Retina (tissue), 1 donor: Measurements from ENCODE around the gene VGF.

Experiments
- DNase-seq: peaks from one replicate; pipeline ENCODE4 v3.0.0-alpha.2; 2016

VGF gene

DNA sequence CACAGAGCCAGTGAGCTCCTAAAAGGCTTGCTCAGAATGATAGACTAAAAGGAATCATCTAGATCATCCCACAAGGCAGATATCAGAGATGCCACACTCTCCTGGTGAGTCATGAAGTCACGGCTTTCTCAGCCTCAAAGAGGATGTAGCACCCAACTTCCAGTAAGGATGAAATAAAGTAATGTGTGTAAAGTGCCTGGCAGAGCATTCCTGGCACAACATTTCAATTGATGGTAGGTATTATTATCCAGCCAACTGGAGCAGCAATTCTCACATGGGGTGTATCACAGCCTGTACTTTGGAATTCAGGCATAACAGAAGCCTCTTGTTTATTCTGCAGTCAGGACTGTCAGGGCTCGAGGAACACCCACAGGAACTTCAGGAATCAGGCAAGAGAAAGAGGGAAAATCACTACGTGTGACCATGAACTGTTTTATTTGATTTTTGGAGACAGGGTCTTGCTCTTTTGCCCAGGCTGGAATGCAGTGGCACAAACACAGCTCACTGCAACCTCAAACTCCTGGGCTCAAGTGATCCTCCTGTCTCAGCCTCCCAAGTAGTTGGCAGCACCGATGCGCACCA is 20.0 kb upstream of the VGF start:
- DNase-seq: no peak

DNA sequence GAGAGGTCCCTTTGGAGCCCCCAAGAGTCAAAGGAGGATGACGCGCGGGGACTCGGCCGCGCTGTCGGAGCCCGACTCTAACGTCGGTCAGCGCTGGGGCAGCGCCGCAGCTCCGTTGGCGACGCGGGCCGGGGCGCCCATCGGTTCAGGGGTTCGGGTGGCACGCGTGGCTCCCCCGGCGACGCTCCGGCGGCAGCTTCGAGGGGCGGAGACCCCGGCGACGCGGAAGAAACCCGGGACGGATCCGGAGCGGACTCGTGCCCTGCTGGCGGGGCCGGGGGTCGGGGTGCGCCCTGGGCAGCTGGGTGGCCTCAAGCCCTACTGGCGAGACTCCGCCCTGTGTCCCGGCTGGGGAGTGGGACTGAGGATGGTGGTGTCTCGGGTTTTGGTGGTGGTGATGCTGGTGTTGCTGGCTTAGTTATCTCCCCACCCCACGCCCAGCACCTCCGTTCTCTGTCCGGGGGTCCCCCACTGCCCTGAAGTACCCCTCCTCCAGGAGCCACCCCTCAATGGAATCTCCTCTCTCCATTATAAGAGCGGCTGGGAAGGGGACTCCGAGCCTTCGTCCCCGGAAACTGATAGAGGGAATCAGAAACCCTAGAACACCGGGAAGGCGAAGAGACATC is 14.9 kb upstream of the VGF start, which contains the start of gene NAT16:
TSS of gene NAT16 (minus strand) at position 164 of the 626 bp plus-strand sequence. CDS start 5,486 bp downstream, outside the sequence.
- peak; percentile 66 for DNase-seq

GRCh38 chr7:101179713-101180112 is 14.3 kb upstream of the VGF start:
- DNase-seq: no peak

DNA sequence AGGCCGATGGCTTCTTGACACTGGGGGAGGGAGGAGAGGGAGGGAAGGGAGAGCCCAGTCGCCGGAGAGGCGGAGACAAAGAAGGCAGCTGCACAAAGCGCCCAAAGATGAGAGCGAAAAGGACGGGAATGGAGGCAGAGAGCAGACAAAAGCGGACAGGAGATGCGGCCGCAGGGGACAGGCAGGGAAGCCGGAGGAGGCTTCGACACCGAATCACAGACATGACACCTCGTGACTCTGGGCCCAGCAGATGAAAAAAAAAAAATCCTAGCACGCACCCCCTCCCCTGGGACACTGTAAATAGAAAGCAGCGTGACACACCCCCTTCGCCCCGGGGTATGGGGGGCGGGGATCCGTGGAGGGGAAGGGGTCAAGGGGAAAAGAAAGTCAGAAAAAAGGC is 13.7 kb upstream of the VGF start:
- DNase-seq: peak; percentile 59

GRCh38 chr7:101177644-101178043 is 12.3 kb upstream of the VGF start:
- DNase-seq: no peak

DNA sequence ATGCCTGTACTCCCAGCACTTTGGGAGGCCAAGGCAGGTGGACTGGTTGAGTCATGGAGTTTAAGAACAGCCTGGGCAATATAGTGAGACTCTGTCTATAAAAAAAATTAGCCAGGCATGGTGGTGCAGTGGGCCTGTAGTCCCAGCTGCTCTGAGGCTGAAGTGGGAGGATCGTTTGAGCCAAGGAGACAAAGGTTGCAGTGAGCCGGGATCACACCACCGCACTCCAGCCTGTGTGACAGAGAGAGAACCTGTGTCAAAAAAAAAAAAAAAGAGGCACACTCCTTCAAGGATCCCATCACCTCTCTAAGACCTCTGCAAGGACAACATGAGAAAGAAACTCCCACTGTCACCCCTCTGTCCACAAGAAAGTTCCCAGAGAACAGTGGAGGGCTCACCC is 10.3 kb upstream of the VGF start:
- no peak for DNase-seq

DNA sequence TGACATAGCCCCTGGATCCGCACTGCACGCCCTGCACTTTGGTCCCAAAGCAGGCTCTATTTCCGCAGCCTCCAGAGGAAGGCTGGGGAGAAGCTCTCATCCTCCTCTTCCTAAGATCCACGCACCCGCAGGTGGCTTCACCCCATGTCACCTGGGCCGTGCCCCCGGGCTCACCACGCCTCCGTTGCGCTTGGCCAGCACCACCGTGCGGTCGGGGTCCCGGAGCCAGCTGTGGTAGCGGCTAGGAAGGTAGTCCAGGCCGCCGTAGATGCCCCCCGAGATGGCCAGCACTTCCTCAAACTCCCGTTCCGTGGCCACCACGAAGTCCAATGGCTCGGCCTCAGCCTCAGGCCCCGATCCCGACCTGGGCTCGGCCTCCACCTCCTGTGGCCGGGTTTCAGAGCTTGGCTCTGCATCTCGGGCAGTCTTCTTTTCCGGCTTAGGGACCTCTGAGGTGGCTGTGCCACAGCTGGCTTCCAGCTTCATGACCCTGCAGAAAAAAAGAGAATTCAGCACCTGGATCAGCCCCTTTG is 9.0 kb upstream of the VGF start:
- no peak for DNase-seq

GRCh38 chr7:101173752-101174244 is 8.4 kb upstream of the VGF start:
- DNase-seq: peak; percentile 44

DNA sequence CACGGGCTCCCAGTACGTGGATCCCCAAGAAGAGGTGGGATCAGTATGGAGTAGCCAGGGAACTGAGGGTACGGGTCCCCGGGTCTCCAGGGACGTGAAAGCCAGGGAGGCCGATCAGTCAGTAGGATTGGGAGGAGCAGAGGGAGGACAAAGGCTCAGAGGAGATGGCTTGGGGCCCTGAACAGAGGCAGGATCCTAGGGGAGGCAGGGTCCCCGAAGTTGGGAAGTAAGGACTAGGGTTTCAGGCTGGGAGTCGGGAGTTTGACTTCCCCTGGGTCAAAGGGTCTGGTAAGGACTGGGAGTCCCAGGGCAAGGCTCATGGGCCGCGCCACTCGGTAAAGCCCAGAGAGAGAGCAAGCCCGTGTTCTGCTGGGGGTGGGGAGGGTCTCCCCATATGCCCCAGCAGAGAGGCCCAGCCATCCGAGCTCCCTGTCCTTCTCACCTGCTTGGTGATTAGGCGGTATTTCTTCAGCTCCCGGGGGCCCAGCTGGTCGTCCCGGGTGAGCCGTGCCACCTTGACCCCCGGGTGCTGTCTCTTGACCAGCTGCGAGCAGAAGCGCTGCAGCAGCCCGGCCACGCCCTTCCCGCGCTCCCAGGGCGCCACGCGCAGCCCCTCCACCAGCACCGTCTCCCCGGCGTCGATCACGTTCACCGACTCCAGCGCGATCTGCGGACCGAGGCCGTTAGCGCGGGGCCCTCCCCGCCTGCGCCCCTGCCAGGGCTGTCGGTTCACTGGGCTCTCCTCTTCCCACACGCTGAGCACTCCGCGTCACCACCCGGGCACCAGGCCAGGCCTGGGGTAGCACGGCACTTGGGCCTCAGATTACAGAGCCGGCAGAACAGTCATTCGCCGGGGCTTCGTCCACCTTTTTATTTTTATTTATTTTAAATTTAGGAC is 7.7 kb upstream of the VGF start:
- DNase-seq: peak; percentile 48

GRCh38 chr7:101172005-101172853 is 6.9 kb upstream of the VGF start:
- DNase-seq: peak; percentile 59

- no peak for DNase-seq
These were observed 6.1 kb upstream of the VGF start for GRCh38 chr7:101171442-101171837.

DNA sequence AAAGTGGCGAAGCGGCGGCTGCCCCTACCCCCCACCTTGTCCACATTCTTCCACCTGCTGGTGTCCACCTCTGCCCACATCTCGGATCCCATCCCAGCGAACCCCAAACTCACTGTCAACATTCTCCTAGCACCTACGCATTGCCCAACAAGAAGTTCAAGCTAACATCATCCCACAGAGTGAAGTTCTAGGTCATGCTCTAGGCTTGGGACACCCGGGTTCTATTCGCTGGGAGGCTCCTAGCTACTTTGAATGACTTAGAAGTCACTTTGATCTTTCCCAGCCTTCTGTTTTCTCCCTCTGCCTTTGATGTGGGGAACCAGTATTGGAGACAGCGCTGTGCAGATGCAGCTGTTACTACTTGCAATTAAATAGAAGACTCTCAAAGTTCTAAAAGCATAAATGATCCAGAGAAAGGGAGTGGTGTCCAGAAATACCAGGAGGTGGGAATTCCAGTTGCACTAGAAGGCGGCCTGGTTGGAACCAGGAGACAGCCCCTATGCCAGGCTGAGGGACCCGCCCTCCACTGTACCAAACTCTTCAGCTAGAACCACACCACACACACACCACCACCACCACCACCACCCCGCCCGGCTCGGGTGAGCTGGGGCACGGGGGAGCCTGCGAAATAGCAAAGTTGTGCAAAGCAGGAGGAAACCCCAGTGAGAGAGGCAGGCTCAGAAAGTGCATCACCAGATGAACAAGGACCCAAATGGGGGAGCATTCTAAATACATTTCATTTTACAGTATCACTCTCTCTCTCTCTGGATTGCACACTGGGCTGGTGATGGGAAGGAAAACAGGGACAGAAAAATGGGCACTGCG is 5.5 kb upstream of the VGF start:
- no peak for DNase-seq

- peak; percentile 89 for DNase-seq
These were observed 4.6 kb upstream of the VGF start for GRCh38 chr7:101169838-101170551.

DNA sequence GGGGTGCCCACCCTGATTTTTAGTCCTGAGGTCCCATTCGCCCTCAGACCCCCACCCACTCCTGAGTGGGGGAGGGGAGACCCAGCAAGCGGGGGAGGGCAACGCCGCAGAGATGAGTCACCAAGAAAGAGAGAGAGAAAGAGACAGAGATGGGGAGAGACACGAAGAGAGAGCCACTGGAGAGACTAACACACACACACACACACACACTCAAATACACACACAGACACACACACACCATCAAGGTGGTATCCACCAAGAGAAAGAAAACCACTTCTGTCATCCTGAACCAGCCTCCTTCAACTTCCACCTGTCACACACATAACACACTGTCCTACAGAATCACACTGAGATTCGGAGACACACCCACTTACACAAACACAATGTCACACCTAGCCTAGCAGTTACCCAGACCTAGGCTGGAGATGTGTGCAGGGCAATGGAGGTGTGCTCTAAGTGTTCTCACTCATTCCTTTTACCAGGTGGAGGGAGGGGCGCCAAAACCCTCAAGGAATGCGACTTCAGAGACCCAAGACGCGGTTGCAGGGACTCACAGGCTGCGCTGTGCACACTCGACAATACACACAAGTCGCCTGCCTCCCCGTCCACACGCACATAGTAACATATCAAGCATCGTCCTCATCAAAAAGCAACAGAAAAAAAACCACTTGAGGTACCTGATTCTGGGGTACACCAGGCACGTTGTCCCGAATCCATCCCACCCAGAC is 3.9 kb upstream of the VGF start:
- DNase-seq: no peak

DNA sequence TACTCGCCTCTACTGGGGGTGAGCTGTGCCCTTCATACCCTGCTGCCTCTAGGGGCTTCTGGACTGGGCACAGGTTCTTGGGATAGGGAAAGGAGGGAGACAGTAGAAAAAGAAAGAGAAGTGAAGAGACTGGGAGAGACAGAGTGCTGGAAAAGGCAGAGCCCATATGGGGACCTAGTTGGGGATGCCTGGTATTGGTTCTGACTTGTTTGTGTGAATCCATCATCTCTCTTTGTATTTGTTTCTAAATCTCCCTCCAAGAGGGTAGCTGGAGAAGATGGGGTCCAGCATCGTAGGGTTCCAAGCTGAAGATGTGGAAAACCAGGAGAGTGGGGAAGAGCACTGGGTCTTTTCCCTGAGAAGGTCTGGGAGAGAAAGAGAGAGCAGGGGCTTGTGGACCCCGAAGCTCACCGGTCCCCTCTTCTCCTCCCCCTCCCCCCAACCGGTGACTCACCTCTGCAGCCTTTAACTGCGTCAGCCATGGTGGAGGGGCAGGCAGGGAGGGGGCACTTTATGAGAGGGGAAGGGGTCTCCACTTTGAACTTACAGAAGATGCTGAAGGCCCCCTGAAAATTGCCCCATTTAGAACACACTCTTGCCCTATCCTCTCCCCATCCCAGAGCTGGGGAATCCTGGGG is 3.2 kb upstream of the VGF start:
- DNase-seq: no peak

DNA sequence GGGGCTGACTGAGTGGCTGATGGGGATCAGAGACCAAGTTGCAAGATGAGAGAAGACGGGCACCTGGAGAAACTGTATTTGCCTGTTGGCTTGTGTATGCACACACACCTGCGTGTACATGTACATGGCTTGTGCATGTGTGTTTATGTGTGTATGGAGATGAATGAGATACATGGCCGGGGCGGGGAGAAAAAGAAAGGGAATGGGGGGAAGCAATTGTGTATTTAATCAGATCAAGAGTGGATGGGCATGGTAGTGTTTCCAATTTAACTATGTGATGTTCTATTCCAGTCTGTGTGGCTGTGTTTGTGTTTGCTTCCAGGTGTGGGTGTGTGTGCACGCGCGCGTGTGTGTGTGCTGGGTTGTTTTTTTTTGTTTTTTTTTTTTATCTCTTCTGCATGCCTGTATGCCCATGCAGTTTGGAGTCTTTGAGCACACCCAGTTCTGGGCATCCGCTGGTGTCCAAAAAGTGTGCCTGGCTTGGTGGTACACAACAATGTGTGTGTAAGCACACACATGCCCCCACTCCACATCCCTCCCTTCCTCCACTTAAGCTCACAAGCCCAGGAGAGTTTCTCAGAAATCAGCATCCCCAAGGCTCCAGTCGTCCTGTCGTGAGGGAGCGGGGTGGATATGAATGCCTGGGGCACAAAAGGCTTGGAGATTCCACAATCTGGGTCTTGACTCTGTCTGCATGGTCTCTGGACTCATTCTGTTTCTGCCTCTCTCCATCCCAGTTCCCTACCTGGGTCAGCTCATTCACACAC is 2.5 kb upstream of the VGF start:
- no peak for DNase-seq

GRCh38 chr7:101166909-101167644 is 1.7 kb upstream of the VGF start:
- peak; percentile 44 for DNase-seq

DNA sequence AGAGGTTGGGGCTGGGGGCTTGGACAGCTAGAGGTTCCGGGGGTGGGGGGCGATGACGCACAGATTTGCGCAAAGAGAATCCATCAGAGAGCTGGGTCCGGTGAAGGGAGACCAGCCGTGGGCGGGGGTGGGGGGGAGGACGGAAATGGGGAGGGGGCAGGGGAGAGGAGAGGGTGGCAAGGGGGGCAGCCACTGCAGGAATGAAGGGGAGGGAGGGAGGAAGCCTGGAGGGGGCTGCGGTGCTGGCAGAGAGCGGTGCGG is 1.2 kb upstream of the VGF start:
- DNase-seq: no peak
